WTC11 (cell line): Measurements from ENCODE around the gene DMXL1.

Experiments
- CBFB ChIP-seq: sonication (generic); formaldehyde crosslinking; IDR thresholded peaks from 2 replicates; pipeline ENCODE4 v1.8.1; 2022; ENCODE audit warnings: mild to moderate bottlenecking, low read depth, missing genetic modification reagents
- CREB1 ChIP-seq: sonication (generic); formaldehyde crosslinking; IDR thresholded peaks from 2 replicates; pipeline ENCODE4 v1.8.0; 2023; ENCODE audit warnings: mild to moderate bottlenecking, missing genetic modification reagents
- ELF4 ChIP-seq: sonication (generic); formaldehyde crosslinking; IDR thresholded peaks from 2 replicates; pipeline ENCODE4 v1.8.1; 2022; ENCODE audit warnings: low read depth, mild to moderate bottlenecking, moderate library complexity, missing genetic modification reagents
- GABPB1 ChIP-seq: sonication (generic); formaldehyde crosslinking; IDR thresholded peaks from 2 replicates; pipeline ENCODE4 v1.8.1; 2023; ENCODE audit warnings: mild to moderate bottlenecking, missing genetic modification reagents
- HMGA2 ChIP-seq: fragments of 250-450 bp; sonication (Bioruptor Pico); IDR thresholded peaks from 2 replicates; pipeline ENCODE4 v1.4.0; 2021; ENCODE audit warnings: mild to moderate bottlenecking, moderate library complexity
- IRF2 ChIP-seq: sonication (generic); formaldehyde crosslinking; IDR thresholded peaks from 2 replicates; pipeline ENCODE4 v1.8.0; 2022; ENCODE audit warnings: low read depth, missing genetic modification reagents, borderline replicate concordance
- JUN ChIP-seq: sonication (generic); formaldehyde crosslinking; IDR thresholded peaks from 2 replicates; pipeline ENCODE4 v1.8.0; 2023; ENCODE audit warnings: mild to moderate bottlenecking, missing genetic modification reagents
- ZNF232 ChIP-seq: sonication (generic); formaldehyde crosslinking; IDR thresholded peaks from 2 replicates; pipeline ENCODE4 v1.8.0; 2022; ENCODE audit warnings: mild to moderate bottlenecking, missing genetic modification reagents
- ZNF317 ChIP-seq: sonication (generic); formaldehyde crosslinking; IDR thresholded peaks from 2 replicates; pipeline ENCODE4 v1.8.1; 2023; ENCODE audit warnings: low read depth, mild to moderate bottlenecking, moderate library complexity, missing genetic modification reagents, borderline replicate concordance
- TF ChIP-seq, protein P1 (sequence below): sonication (generic); formaldehyde crosslinking; IDR thresholded peaks from 2 replicates; pipeline ENCODE4 v1.8.1; 2023; ENCODE audit warnings: mild to moderate bottlenecking, missing genetic modification reagents, borderline replicate concordance
- TF ChIP-seq, protein P2 (sequence below): fragments of 200-600 bp; IDR thresholded peaks from 2 replicates; pipeline ENCODE4 v1.8.0; 2022; ENCODE audit warnings: antibody characterized with exemption
- TF ChIP-seq, protein P3 (sequence below): sonication (generic); formaldehyde crosslinking; IDR thresholded peaks from 2 replicates; pipeline ENCODE4 v1.8.1; 2023; ENCODE audit warnings: mild to moderate bottlenecking, moderate library complexity, missing genetic modification reagents

DNA sequence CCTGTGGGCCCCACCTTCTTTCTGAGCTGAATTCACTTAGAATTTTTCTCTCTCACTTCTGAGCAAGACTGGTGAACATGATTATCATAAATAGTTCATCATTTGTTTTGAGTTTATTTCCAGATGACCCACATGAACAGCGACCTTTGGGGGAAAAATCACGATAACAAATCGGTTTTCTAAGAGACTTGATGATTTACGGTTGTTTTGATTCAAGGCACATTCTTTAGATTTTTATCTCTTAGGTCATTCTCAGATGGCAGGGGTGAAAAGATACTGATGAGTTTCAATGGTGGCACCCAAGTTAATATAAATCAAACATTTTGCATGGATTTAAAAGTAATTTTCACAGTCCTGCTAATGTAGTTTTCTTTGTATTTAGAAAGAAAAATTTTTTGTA, 95.1 kb downstream of the DMXL1 start:
- no peak for TF ChIP-seq IRF2 (CRISPR knock-in tag)
- TF ChIP-seq, protein P1, sequence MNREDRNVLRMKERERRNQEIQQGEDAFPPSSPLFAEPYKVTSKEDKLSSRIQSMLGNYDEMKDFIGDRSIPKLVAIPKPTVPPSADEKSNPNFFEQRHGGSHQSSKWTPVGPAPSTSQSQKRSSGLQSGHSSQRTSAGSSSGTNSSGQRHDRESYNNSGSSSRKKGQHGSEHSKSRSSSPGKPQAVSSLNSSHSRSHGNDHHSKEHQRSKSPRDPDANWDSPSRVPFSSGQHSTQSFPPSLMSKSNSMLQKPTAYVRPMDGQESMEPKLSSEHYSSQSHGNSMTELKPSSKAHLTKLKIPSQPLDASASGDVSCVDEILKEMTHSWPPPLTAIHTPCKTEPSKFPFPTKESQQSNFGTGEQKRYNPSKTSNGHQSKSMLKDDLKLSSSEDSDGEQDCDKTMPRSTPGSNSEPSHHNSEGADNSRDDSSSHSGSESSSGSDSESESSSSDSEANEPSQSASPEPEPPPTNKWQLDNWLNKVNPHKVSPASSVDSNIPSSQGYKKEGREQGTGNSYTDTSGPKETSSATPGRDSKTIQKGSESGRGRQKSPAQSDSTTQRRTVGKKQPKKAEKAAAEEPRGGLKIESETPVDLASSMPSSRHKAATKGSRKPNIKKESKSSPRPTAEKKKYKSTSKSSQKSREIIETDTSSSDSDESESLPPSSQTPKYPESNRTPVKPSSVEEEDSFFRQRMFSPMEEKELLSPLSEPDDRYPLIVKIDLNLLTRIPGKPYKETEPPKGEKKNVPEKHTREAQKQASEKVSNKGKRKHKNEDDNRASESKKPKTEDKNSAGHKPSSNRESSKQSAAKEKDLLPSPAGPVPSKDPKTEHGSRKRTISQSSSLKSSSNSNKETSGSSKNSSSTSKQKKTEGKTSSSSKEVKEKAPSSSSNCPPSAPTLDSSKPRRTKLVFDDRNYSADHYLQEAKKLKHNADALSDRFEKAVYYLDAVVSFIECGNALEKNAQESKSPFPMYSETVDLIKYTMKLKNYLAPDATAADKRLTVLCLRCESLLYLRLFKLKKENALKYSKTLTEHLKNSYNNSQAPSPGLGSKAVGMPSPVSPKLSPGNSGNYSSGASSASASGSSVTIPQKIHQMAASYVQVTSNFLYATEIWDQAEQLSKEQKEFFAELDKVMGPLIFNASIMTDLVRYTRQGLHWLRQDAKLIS (CRISPR knock-in tag), result no peak
- TF ChIP-seq ZNF232 (CRISPR knock-in tag), result no peak
- no peak for TF ChIP-seq GABPB1
- TF ChIP-seq, protein P2, sequence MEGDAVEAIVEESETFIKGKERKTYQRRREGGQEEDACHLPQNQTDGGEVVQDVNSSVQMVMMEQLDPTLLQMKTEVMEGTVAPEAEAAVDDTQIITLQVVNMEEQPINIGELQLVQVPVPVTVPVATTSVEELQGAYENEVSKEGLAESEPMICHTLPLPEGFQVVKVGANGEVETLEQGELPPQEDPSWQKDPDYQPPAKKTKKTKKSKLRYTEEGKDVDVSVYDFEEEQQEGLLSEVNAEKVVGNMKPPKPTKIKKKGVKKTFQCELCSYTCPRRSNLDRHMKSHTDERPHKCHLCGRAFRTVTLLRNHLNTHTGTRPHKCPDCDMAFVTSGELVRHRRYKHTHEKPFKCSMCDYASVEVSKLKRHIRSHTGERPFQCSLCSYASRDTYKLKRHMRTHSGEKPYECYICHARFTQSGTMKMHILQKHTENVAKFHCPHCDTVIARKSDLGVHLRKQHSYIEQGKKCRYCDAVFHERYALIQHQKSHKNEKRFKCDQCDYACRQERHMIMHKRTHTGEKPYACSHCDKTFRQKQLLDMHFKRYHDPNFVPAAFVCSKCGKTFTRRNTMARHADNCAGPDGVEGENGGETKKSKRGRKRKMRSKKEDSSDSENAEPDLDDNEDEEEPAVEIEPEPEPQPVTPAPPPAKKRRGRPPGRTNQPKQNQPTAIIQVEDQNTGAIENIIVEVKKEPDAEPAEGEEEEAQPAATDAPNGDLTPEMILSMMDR, result no peak
- TF ChIP-seq, protein P3, sequence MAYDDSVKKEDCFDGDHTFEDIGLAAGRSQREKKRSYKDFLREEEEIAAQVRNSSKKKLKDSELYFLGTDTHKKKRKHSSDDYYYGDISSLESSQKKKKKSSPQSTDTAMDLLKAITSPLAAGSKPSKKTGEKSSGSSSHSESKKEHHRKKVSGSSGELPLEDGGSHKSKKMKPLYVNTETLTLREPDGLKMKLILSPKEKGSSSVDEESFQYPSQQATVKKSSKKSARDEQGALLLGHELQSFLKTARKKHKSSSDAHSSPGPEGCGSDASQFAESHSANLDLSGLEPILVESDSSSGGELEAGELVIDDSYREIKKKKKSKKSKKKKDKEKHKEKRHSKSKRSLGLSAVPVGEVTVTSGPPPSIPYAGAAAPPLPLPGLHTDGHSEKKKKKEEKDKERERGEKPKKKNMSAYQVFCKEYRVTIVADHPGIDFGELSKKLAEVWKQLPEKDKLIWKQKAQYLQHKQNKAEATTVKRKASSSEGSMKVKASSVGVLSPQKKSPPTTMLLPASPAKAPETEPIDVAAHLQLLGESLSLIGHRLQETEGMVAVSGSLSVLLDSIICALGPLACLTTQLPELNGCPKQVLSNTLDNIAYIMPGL (CRISPR knock-in tag), result no peak
- no peak for TF ChIP-seq CREB1
- no peak for TF ChIP-seq CBFB (CRISPR knock-in tag)
- TF ChIP-seq HMGA2 (CRISPR knock-in tag), result no peak
- TF ChIP-seq JUN (CRISPR knock-in tag), result no peak
- no peak for TF ChIP-seq ZNF317 (CRISPR knock-in tag)
- TF ChIP-seq ELF4 (CRISPR knock-in tag), result no peak
